GM19025 (cell line): ENCODE results near the gene ADAD2.

ENCODE experiments used
- ATAC-seq: cut with Tn5 transposase; IDR thresholded peaks from one replicate; pipeline ENCODE4 v1.9.1; 2021; ENCODE audit warnings: mild to moderate bottlenecking, low read depth, moderate library complexity; ENCODE audit not compliant: unreplicated experiment

Gene ADAD2

DNA sequence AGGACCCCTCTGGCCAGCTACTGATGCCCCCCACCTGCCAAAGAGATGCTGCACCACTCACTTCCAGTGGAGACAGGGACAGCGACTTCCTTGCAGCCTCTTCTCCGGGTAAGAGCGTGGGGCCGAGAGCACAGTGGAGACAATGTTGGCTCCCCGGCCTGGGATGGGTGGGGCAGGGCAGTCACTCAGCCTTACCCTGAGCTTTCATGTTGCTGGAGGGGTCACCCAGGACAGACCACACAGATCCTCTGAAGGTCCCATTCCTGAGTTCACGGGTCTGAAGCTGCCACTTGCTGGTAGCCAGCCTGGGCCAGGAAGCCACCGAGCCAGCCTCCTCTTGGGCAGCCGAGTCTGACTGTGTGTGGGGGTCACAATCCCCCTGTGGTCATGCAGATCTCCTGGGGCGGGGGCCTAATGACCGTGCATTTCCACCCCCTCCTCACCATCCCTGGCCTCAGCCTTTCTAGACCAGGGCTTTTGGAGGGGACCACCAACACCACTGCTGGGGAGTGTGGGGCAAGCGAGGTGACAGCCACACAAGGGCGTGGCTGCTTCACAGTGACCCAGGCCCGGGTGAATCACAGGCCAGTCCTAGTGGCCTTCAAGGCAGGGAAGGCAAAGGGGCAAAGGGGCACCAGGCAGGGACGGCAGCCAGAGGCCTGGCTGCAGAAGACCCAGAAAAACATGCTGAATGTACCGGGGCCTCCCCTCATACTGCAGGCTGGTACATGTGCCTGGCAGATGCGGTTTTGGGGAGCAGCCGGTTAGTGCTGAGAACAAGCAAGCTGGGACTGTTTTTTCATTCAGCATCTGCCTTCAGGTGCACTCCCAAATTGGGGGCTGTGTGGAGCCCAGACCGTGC, 14.5 kb upstream of the ADAD2 start:
- no peak for ATAC-seq

DNA sequence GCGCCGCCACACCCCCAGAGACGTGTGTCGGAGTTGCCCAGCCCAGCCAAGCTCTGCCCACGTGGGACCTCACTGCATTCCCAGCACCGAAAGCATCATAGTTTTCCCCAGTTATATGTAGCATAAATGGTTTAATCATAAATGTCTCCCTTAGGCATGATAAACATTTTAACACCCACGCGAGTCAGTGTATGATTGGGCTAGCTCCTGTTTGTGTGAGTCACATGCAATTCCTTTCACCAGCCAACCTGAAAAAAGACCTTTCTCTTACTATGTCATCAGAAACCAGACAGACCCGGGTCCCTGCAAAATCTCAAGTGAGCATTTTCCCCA, 13.2 kb upstream of the ADAD2 start:
- no peak for ATAC-seq

DNA sequence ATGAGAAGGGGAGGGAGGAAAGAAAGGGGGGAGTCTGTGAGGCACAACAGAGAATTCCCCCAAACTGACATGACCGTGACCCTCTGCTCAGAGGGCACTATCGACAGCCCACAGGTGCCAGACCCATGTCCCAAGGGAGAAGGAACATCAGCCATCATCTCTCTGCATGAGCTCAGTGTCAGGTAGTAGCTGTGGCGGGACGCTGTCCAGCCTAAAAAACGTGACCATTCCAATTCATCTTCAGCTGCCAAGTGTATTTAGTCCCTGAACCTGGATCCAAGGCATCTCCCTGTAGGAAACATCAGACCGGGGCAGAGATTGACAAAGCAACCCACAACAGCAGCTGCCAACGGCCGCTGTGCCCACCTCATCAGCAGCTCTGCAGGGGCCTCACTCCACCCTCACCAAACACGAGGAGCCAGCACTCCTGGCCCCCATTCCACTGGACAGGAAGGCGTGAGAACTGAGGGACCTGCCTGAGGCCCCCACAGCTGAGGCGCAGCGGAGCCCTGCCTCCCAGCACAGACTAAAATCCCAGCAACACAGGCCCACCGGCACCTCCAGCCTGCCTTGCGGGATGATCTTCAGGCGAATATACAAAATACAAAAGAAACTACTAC, 12.7 kb upstream of the ADAD2 start:
- ATAC-seq, result no peak

DNA sequence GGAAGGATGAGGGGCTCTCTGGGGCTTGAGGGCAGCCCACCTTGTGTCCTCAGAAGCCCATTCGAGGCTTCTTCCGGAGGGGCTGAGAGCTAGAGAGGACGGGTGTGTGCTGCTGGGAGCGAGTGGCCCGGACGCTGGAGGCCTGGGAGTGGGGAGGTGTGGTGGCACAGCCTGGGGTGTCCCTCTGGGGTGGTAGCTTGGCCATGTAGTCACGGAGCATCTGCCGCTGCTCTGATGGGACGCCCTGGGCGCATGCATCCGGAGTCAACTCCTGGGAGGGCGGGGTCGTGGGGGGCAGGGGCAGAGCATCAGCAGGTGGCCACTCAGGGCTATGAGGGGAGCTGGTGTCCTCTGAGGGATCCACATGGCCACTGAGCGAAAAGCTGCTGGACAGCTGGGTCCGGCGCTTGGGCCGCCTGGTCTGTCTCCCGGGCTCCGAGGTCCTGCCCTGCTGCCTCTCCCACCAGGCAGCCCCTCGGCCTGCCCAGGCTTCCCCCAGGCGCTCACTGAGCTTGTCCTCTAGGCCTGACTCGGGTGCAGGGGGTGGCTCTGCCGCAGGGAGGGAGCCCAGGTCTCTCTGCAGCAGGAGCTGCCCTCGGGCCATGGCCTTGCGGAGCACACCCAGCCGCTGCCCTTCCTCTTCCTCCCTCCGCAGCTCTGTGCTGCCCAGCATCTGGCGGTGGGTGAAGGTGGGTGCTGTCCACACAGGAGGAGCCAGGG, 11.9 kb upstream of the ADAD2 start:
- ATAC-seq, result no peak

DNA sequence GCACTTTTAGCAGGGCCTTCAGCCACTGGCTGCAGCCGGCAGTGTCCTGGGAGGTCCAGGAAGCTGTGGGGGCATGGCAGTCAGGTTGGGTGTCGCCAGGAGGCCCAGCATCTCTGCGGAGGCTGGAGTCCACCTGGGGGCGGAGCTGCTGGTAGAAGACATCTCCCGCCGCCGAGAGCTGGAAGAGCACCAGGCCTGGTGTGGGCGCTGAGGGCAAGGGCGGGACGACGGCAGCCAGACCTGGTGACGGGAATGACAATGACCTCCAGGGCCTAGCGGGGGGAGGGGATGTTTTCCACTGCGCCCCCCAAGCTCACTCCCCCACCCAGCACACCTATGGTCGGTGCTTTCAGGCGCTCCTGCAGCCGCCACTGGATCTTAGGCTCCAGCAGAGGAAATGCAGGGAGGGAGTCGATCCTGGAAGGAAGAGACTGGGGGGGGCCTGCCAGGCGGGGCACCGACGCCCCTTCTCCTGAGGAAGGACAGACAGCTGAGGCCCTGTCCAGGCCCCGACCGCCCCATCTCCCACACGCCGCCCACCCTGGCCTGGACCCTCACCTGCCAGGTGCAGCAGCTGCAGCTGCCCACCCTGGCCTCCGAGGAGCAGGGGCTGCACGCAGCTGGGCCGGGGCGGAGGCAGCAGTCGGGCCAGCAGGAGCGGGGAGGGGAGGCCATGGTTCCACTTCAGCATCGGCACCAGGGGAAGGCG, 11.2 kb upstream of the ADAD2 start:
- ATAC-seq, result no peak

DNA sequence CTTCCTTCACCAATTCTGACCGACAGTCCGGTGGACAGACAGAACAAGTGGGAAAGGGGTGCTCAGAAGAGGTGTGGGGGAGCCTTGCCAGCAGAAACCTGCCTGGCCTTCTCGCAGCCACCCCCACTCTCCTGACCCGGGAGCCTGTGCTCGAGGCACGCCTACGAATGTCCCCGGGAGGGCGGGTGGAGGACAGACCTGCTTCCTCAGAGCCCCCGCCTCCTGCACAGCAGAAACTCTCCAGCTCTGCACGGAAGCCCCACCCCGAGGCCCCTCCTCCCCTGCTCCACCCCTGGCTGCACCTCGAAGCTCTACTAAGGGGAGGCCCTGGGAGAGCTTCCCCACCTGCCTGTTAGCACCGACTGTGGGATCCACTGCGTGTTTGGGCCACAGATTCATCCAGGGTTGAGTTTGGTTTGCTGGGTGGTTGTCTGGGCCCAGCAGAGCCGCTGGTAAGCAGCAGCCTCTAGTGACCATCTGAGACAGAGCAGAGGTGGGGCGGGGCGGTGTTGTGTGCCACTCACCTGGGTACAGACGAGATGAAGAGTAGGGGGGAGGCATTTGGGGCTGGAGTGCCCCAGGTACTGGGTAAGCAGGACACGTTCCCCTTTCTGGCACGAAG, 10.3 kb upstream of the ADAD2 start:
- no peak for ATAC-seq

DNA sequence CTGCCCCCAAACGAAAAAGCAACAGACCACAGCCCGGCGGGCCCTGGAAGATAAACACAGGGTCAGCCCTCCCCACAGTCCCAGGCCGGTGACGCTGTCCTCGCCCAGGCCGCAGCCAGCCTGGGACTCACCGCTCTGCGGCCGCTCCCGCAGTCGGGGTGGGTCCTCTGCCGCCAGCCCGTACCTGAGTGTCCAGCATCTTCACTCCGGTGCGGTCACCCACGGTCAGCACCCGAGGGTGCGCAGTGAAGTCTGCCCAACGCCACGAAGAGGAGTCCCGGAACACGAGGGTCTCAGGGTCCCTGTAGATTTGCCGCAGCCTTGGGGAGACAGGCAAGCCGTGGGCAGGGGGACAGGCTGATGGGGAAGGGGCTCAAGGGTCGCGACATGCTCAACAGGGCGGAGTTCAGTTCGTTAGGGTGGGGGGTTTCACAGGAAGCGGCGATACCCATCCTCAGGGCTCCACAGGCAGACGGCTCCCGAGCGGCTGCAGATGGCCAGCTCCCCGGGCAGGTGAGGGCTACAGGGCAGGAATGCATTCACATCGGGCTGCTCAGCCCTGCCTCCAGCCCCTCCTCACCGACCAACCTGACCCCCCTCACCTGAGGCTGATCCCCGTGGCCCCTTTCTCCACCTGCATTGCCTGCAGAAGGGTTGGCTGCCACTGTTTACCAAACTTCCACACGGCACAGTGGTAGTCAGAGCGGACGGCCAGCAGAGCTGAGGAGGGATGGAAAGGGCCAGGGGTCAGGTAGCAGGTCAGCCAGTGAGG, 9.6 kb upstream of the ADAD2 start:
- no peak for ATAC-seq

DNA sequence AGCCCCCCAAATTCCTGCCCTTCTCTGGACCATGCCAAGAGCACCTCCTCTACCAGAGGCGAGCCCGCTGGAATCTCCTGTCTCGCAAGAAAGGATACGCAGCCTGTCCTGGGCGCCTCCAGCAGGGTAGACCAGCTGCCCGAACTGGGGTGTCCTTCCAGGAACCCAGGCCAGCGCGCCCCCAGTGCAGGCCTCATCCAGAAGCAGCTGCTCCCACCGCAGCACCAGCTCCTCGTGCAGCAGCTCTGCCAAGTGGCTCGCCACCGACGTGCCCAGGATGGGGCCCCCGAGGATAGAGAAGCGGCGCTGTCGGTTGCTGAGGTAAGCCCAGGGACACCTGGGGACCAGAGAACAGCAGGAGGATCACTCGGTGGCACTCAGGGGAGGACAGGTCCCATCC, 8.9 kb upstream of the ADAD2 start:
- ATAC-seq, result no peak

DNA sequence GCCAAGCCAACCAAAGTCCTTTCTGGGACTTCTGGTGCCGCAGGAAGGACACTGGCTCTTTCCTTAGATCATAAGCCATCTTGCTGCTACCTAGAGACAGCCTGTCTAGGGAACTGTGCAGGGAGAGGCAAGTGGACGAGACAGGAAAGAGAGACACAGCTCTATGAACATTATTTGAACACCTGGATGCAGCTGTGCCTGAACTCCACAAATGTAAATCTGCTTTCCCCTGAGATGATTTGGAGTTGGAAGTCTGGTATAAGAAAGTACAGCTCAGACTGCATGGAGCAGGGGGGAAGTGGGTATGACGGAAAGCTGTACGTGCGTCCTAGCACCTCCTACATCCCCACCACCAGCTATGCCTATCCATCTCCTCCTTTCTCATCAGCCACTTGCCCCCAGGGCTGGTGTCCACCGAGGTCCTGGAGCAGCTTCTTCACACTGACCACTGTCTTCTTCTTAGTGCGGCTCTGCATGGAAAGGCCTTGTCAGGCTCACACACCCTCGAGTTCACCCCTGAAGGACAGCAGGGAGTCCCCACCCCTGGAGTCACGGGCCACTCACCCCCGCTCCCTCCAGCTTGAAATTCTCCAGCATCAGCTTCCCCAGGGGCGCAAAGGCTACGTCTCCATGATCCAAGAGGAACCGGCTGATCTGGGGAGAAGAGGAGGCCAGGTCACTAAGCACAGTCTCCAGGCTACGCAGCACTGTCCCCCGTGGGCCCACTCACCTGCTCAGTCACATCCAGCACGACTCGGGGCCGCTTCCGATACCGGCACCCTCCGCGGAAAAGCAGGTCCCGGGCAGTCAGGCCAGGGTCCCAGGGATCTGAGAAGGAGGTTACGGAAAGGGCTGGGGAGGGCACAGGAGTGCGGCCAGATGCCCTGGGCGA, 8.0 kb upstream of the ADAD2 start:
- no peak for ATAC-seq

DNA sequence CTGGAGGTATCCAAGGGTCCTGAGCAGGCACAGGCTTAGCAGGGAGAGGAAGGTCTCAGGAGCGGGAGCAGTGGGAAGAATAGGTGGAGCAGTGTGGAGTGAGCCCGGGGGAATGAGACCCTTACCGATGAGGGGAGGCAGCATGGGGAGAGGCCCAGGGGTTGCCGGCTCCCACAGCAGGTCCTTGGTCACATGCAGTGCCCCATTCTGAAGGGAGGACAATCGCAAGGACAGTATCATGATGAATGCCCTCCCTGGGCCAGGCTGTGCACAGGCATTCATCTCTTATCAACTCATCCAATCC, 7.4 kb upstream of the ADAD2 start:
- no peak for ATAC-seq

DNA sequence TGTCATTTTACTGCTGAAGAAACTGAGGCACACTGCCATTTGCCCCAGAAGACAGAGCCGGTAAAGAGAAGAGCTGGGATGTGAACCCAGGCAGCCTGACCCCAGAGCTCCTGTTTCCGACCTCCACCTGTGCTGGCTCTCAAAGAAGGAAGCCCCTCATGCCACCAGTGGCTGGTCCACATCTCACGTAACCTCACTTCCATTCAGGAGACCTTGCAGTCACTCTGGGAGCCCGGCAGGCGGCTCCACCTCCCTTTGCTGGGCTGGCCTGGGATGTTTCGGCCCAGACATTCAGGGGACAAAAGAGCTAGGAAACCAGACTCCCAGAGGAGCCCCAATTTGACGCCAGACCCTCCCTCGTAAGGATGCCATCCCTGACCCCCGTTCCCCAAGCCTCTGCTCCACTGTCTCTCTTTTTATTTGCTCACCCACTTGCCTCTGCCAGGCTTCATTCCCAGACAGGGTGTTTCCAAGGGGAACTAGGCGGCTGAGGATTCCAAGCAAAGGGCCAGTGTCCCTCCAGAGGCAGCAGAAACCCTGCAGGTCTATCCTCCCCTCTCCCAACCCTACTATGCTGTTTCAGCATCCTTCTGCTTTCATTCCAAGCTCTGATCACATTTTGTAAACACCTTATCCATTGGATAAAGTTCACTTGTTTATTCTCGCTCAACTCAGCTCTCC, 6.9 kb upstream of the ADAD2 start:
- no peak for ATAC-seq

DNA sequence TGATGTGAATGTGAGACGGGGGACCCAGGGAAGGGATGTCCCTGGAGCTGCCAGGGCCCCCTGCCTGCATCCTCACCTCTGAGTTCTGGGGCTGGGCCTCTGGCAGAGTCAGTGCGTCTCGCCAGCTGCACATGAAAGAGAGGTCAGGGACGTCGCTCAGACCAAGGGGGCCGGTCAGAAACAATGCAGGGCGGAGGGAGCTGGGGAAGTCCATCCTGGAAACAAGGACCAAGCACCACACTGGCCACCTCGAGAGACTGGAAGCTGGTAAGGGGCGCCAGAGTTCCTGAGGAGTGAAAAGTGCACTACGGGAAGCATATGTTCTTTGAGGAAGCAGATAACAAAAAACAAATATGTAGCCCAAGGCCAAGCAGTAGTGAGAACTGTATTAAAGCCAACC, 6.2 kb upstream of the ADAD2 start:
- ATAC-seq, result no peak

DNA sequence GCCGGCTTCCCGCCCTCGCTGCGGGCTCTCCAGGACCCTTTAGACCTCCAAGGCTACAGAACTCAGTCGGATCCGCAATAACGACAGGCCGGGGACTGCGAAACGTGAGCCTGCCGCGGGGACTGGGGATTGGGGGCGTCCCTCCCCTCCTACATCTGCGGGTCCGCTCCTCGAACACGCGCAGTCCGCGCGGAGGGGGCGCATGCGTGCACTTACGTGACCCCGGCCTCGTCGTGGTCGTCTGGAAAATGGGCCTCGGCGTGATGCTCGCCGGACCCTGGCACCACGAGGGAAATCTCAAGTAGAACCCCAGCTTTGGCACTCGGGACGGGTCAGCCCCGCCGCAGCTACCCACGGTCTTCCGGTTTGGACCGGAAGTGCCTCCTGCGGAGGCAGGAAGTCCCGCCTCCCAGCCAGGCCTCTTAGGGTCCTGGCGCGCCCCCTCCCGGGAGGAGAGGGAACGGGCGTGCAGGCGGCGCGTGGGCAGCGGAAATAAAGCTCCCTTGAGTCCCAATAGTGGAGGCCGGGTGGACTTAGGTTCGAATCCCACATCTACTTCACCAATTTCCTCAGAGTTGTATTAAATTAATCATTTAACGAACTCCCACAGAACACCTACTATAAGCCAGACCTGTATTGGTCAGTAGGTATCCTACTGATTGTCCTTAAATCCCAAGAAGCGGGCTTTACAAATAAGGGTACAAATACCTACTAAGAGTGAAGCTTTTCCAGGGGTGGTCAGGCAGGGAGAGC, 4.1 kb upstream of the ADAD2 start, which contains the start of gene TAF1C:
TSS of gene TAF1C (minus strand) at position 373 of the 753 bp plus-strand sequence. CDS start 2,069 bp downstream, outside the sequence.
- ATAC-seq, result peak; percentile 96

DNA sequence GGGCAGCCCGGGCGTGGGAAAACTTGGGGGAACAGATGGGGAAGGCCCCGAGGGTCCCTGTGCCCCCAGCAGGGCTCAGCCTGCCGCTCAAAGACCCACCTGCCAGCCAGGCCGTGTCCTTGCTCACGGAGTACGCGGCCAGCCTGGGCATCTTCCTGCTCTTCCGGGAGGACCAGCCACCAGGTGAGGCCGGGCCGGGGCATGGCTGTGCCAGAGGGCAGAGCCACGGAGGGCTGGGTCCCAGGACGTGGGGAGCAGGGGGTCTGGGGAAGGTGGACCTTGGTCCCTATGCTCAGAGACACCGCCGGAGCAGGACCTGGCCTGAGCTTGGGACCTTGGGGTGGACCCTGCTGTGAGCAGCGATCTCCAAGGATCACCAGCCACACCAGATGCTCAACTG, 509 bp downstream of the ADAD2 start:
- ATAC-seq, result no peak

DNA sequence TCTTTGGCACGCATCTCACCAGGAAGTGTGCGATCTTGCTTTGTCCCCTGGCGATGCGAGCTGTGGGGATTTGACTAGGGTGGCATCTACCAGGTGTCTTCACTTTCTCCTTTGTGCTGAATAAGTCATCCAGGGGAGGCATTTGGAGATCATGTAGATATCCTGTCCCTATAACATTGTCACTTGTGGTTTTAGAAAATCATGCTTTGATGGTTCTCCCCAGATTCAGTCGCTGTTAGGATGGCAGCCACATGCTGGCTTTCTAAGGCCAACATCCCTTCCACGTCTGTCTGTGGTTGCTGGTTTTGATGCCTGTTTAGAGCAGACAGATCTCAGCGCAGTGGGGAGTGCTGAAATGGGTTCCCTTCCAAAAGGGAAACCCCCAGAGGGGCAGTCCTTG, 2.5 kb downstream of the ADAD2 start:
- no peak for ATAC-seq

DNA sequence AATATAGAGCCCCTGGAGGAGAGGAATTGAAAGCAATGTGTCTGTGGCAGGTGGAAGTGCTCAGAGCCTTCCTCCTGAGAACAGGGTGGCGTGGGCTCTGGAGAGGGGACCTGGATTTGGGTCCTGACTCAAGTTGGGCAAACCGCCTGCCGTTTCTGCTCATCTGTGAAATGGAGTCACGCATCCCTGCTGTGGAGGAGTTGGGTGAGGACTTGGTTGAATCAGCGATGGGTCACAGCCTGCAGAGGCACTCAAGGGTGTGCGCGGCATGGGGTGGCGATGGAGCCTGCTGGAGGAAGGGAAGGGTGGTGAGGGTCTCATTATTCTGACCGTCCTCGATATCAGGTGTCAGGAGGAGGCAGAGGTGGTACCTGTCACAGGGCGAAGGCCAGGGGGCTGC, 3.1 kb downstream of the ADAD2 start:
- ATAC-seq, result no peak

DNA sequence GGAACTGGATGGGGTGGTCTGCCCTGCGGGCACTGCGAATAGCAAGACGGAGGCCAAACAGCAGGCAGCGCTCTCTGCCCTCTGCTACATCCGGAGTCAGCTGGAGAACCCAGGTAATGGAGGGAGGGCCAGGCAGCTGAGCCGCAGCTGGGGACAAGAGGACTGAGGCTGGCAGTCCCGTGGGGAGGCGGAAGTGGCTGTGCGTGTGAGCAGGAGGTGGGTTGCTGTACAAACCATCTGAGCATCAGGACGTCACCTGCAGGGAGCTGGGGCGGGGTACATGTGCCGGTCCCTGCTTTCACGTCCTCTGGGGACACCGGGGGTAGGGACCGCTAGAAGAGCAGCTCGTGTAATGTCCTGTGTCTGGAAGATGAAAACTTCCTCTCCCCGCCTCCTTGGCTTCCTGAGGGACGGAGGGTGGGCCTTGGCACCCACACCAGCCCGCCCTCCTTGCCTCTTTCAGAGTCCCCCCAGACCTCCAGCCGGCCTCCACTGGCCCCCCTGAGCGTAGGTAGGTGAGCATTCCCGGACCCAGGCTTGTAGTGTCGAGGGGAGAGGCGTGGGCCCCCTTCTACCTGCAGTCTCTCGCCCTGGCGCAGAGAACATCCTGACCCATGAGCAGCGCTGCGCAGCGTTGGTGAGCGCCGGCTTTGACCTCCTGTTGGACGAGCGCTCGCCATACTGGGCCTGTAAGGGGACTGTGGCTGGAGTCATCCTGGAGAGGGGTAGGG, 3.7 kb downstream of the ADAD2 start:
- ATAC-seq, result no peak
